Muscle of leg (tissue), 11 donors: ENCODE results near the gene USP35. TPM values are rescaled to one million over a fixed set of nuclear protein-coding genes. Genes with fewer than 3 reads are reported as not detected.

Experiments
- DNase-seq: peaks from one replicate; pipeline ENCODE4 v3.0.0; 2013
- H3K27ac ChIP-seq: one replicate; pipeline ENCODE4 v1.5.1; 2013; ENCODE audit warnings: mild to moderate bottlenecking, low read length, control low read depth
- H3K27me3 ChIP-seq: one replicate; pipeline ENCODE4 v1.6.1; 2013; ENCODE audit warnings: low read length; ENCODE audit not compliant: control insufficient read depth, insufficient read depth
- H3K36me3 ChIP-seq: one replicate; pipeline ENCODE4 v1.6.1; 2013; ENCODE audit warnings: low read length; ENCODE audit not compliant: control insufficient read depth, insufficient read depth
- H3K4me1 ChIP-seq: one replicate; pipeline ENCODE4 v1.6.1; 2013; ENCODE audit warnings: low read length; ENCODE audit not compliant: control insufficient read depth, insufficient read depth
- H3K4me3 ChIP-seq: one replicate; pipeline ENCODE4 v1.5.1; 2013; ENCODE audit warnings: low read length, control low read depth
- H3K9me3 ChIP-seq: replicated peaks from 2 replicates; pipeline ENCODE4 v1.6.1; 2013; ENCODE audit warnings: low read depth, low read length; ENCODE audit not compliant: control insufficient read depth
- WGBS: methylation state at CpG from one replicate; pipeline ENCODE4 v1.1.5; 2013; ENCODE audit warnings: missing lambda C conversion rate; ENCODE audit not compliant: insufficient coverage; 5-methylcytosine and 5-hydroxymethylcytosine counted together
- polyA plus RNA-seq, 8 donors: library from polyadenylated mRNA; unstranded; fragments of 120-200 nt; gene quantifications; one replicate each; pipeline versions ENCODE4 v1.2.1 to v1.2.3, GENCODE V29; 2013; ENCODE audit warnings: inconsistent platforms in 1 of 8, low replicate concordance in 1 of 8; ENCODE audit not compliant: insufficient read length in 8 of 8, insufficient read depth in 1 of 8
- total RNA-seq: library from RNA; stranded (reverse); fragments of 120-200 nt; gene quantifications from one replicate; pipeline ENCODE4 v1.2.4, GENCODE V29; 2013

USP35 gene
- total and polyA plus RNA-seq, 9 donors: 2.6 to 4.8 (median 4.0) TPM

GRCh38 chr11:78189851-78190250 lies 1.1 kb downstream of the USP35 start:
- Histone ChIP-seq H3K4me3 (no peak overlapping the region), H3K27me3 (no peaks in the 10 kb centered on the region), H3K9me3 (no peaks in the 10 kb centered on the region), H3K4me1 (peaks cover 46% of the 10 kb centered on the region), H3K27ac (no peak overlapping the region), H3K36me3 (peaks cover 3% of the 10 kb centered on the region)
- 30% methylated on average over 3 of the region's 3 CpGs for WGBS
- no peak for DNase-seq

- DNase-seq: no peak
- no peaks in the 10 kb centered on the region for H3K9me3 ChIP-seq
- WGBS: 73% methylated on average over 3 of the region's 3 CpGs
- H3K4me3 ChIP-seq: no peak overlapping the region
- H3K36me3 ChIP-seq: peaks cover 3% of the 10 kb centered on the region
- no peaks in the 10 kb centered on the region for H3K27me3 ChIP-seq
- peaks cover 46% of the 10 kb centered on the region for H3K4me1 ChIP-seq
- H3K27ac ChIP-seq: no peak overlapping the region
Observed at GRCh38 chr11:78190374-78190773, 1.7 kb downstream of the USP35 start.

- Histone ChIP-seq H3K36me3 (peaks cover 2% of the 10 kb centered on the region), H3K9me3 (no peaks in the 10 kb centered on the region), H3K27me3 (peaks cover 5% of the 10 kb centered on the region), H3K4me3 (no peak overlapping the region), H3K27ac (no peak overlapping the region), H3K4me1 (peaks cover 49% of the 10 kb centered on the region)
- WGBS: 81% methylated on average over 9 of the region's 14 CpGs
- DNase-seq: no peak
Observed at GRCh38 chr11:78190871-78191538, 2.3 kb downstream of the USP35 start.

GRCh38 chr11:78192223-78192719 lies 3.6 kb downstream of the USP35 start:
- H3K27me3 ChIP-seq: peaks cover 8% of the 10 kb centered on the region
- no peaks in the 10 kb centered on the region for H3K9me3 ChIP-seq
- peaks cover 52% of the 10 kb centered on the region for H3K4me1 ChIP-seq
- no peak overlapping the region for H3K4me3 ChIP-seq
- DNase-seq: peak; percentile 50
- WGBS: 67% methylated on average over 4 of the region's 6 CpGs
- peak overlapping the region; percentile 38 for H3K27ac ChIP-seq
- no peaks in the 10 kb centered on the region for H3K36me3 ChIP-seq

- Histone ChIP-seq H3K36me3 (no peaks in the 10 kb centered on the region), H3K4me3 (no peak overlapping the region), H3K9me3 (no peaks in the 10 kb centered on the region), H3K27me3 (peaks cover 8% of the 10 kb centered on the region), H3K27ac (no peak overlapping the region), H3K4me1 (peaks cover 45% of the 10 kb centered on the region)
- DNase-seq: no peak
- WGBS: no CpG with 5 or more reads among the region's 4 CpGs
Observed at GRCh38 chr11:78192911-78193351, 4.2 kb downstream of the USP35 start.

- peaks cover 8% of the 10 kb centered on the region for H3K27me3 ChIP-seq
- H3K9me3 ChIP-seq: no peaks in the 10 kb centered on the region
- H3K27ac ChIP-seq: no peak overlapping the region
- 92% methylated on average over 8 of the region's 8 CpGs for WGBS
- peaks cover 5% of the 10 kb centered on the region for H3K36me3 ChIP-seq
- DNase-seq: no peak
- H3K4me1 ChIP-seq: peaks cover 45% of the 10 kb centered on the region
- no peak overlapping the region for H3K4me3 ChIP-seq
Observed at GRCh38 chr11:78193806-78194205, 5.1 kb downstream of the USP35 start.

GRCh38 chr11:78194490-78194889 lies 5.8 kb downstream of the USP35 start:
- DNase-seq: no peak
- H3K4me3 ChIP-seq: no peak overlapping the region
- H3K36me3 ChIP-seq: peaks cover 10% of the 10 kb centered on the region
- 92% methylated on average over 3 of the region's 3 CpGs for WGBS
- H3K4me1 ChIP-seq: peaks cover 39% of the 10 kb centered on the region
- H3K27me3 ChIP-seq: peaks cover 8% of the 10 kb centered on the region
- no peak overlapping the region for H3K27ac ChIP-seq
- no peaks in the 10 kb centered on the region for H3K9me3 ChIP-seq

GRCh38 chr11:78195917-78196560 lies 7.3 kb downstream of the USP35 start:
- peaks cover 25% of the 10 kb centered on the region for H3K4me1 ChIP-seq
- no peak overlapping the region for H3K27ac ChIP-seq
- H3K27me3 ChIP-seq: peaks cover 8% of the 10 kb centered on the region
- peaks cover 23% of the 10 kb centered on the region for H3K36me3 ChIP-seq
- no peak overlapping the region for H3K4me3 ChIP-seq
- no peaks in the 10 kb centered on the region for H3K9me3 ChIP-seq
- WGBS: 27% methylated on average over 58 of the region's 60 CpGs
- DNase-seq: peak; percentile 38

GRCh38 chr11:78196661-78197091 lies 8.0 kb downstream of the USP35 start:
- peaks cover 22% of the 10 kb centered on the region for H3K4me1 ChIP-seq
- WGBS: 54% methylated on average over 40 of the region's 40 CpGs

GRCh38 chr11:78197816-78198215 lies 9.1 kb downstream of the USP35 start:
- Histone ChIP-seq H3K4me1 (peaks cover 15% of the 10 kb centered on the region), H3K9me3 (no peaks in the 10 kb centered on the region), H3K27me3 (peaks cover 8% of the 10 kb centered on the region), H3K27ac (no peak overlapping the region), H3K36me3 (peaks cover 31% of the 10 kb centered on the region), H3K4me3 (no peak overlapping the region)
- DNase-seq: no peak
- WGBS: 80% methylated on average over 8 of the region's 8 CpGs

More at GRCh38 chr11:78196661-78197091, 8.0 kb downstream of the USP35 start:
- H3K36me3 ChIP-seq: peaks cover 30% of the 10 kb centered on the region
- H3K9me3 ChIP-seq: no peaks in the 10 kb centered on the region
- no peak overlapping the region for H3K4me3 ChIP-seq
- H3K27me3 ChIP-seq: peaks cover 8% of the 10 kb centered on the region
- DNase-seq: no peak
- H3K27ac ChIP-seq: no peak overlapping the region
